ENCODE measurements around the gene WSCD1.

- TF ChIP-seq EZH2phosphoT487 (IDR thresholded peaks at IDR 0.05; ENCODE audit: low read depth), result no peak
- TF ChIP-seq, protein P1, sequence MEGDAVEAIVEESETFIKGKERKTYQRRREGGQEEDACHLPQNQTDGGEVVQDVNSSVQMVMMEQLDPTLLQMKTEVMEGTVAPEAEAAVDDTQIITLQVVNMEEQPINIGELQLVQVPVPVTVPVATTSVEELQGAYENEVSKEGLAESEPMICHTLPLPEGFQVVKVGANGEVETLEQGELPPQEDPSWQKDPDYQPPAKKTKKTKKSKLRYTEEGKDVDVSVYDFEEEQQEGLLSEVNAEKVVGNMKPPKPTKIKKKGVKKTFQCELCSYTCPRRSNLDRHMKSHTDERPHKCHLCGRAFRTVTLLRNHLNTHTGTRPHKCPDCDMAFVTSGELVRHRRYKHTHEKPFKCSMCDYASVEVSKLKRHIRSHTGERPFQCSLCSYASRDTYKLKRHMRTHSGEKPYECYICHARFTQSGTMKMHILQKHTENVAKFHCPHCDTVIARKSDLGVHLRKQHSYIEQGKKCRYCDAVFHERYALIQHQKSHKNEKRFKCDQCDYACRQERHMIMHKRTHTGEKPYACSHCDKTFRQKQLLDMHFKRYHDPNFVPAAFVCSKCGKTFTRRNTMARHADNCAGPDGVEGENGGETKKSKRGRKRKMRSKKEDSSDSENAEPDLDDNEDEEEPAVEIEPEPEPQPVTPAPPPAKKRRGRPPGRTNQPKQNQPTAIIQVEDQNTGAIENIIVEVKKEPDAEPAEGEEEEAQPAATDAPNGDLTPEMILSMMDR (IDR thresholded peaks at IDR 0.05; ENCODE audit: low read depth, low read length), result no peak
These were observed 64.5 kb downstream of the WSCD1 start for GRCh38 chr17:6134721-6135120.
